Brain pericyte (primary cell): Measurements from ENCODE around the gene PSMF1.
"Not testable (repeated sequence)": the region's sequence is repeated elsewhere in the genome, so short reads cannot be mapped to it uniquely, and the experiment has no call there.

ENCODE experiments used
- DNase-seq: peaks from one replicate; pipeline ENCODE4 v3.0.0-alpha.2; 2012; ENCODE audit warnings: low read depth, low spot score

Gene PSMF1

GRCh38 chr20:1122388-1123315 lies 4.2 kb downstream of the PSMF1 start:
- no peak for DNase-seq

DNA sequence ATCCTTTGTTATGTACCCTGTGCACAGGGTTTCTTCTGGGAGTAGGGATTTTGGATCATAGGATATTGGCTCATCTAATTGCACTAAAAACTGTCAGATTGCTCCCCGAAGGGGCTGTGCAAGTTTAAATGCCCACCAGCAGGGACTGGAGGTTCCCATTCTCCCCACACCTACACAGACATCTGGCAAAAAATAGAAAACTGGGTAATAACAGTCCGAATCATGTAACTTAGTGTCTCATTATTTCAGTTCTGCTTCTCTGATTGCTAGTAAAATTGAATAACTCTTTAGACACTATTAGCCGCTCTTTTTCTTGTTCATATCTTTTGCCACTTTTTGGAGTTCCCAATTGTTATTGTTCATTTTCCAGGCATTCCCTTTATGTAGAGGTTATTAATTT lies 5.3 kb downstream of the PSMF1 start:
- no peak for DNase-seq

GRCh38 chr20:1124421-1124820 lies 6.0 kb downstream of the PSMF1 start:
- DNase-seq, result no peak

- no peak for DNase-seq
These were observed 6.9 kb downstream of the PSMF1 start for GRCh38 chr20:1125277-1125676.

GRCh38 chr20:1127840-1128239 lies 9.4 kb downstream of the PSMF1 start:
- no peak for DNase-seq

GRCh38 chr20:1130058-1130694 lies 11.8 kb downstream of the PSMF1 start:
- no peak for DNase-seq

DNA sequence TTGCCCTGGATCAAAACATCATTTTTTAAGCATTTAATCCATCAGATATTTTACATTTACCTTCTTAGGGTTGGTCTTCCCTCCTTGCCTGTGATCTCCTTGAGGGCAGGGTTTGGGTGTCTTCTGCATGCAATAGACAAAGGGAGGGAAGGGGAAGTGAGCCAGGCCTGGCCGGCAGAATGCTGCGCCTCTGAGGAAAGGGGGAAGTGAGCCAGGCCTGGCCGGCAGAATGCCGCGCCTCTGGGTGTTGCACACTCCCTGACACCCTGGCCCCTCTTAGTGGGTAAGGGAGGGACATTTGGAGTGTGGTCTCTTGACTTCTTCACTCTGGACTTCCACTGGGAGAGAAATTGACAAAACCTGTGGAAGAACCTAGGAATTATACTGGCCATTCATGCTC lies 12.4 kb downstream of the PSMF1 start:
- no peak for DNase-seq

DNA sequence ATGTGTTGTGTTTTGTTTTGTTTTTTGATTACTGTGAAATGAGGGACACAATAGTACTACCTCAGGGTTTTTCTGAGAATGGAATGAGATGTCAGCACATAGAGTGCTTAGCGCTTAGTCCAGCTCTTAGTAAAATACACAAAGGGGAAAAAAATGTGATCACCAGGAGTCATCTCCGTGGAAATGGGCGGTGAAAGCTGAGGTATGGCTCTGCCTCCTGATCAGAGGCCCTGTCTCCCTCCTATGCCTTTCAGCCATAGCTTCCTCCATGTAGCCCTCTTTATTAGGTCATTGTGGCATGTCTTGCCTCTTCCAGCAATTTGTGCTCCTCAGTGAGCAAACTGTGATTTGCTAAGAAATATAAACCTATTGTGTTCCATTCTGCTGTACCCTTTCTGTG lies 13.0 kb downstream of the PSMF1 start:
- no peak for DNase-seq

- DNase-seq, result no peak
These were observed 16.0 kb downstream of the PSMF1 start for GRCh38 chr20:1134355-1134754.

DNA sequence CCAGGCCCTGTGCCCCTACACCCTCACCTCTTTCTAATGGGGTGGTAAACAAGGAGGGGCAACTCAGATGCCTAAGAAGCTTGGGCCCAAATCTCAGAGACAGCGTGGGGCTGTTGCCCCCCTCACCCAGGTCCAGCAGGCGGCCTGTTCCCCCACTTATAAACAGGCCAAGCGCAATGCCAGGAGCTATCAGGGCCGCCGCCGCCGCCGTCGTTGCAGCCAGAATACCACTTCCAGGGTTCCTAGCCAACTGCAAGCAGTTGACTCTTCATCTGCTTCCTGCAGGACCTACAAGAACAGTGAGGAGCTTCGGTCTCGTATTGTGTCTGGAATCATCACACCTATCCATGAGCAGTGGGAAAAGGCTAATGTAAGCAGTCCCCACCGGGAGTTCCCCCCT lies 16.4 kb downstream of the PSMF1 start:
- no peak for DNase-seq

DNA sequence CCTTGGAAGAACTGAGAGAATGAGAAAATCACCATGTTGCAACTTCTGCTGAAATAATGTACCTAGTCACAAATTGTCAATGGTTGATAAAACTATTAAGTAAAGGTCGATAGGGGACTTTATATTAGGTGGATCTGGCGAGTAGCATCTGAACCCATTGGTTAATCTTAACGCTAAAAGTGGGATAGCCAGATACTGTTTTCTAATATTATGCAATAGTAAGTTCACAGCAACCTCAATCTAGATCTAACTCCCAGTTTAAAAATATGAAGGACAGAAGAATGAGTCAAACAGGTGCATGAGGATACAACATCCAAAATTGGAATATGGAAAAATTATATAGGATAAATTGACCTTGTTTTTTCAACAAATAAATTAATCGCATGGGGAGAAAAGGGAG lies 18.8 kb downstream of the PSMF1 start:
- DNase-seq, result no peak

- no peak for DNase-seq
These were observed 26.2 kb downstream of the PSMF1 start for GRCh38 chr20:1144401-1145172.

GRCh38 chr20:1146957-1147356 lies 28.6 kb downstream of the PSMF1 start:
- DNase-seq, result no peak

DNA sequence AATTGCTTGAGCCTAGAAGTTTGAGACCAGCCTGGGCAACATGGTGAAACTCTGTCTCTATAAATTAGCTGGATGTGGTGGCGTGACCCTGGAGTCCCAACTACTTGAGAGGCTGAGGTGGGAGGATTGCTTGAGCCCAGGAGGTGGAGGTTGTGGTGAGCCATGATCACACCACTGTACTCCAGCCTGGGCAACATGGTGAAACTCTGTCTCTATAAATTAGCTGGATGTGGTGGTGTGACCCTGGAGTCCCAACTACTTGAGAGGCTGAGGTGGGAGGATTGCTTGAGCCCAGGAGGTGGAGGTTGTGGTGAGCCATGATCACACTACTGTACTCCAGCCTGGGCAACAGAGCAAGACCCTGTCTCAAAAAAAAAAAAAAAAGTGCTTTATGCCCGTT lies 31.4 kb downstream of the PSMF1 start:
- not testable (repeated sequence) for DNase-seq

GRCh38 chr20:1150218-1150617 lies 31.8 kb downstream of the PSMF1 start:
- no peak for DNase-seq

DNA sequence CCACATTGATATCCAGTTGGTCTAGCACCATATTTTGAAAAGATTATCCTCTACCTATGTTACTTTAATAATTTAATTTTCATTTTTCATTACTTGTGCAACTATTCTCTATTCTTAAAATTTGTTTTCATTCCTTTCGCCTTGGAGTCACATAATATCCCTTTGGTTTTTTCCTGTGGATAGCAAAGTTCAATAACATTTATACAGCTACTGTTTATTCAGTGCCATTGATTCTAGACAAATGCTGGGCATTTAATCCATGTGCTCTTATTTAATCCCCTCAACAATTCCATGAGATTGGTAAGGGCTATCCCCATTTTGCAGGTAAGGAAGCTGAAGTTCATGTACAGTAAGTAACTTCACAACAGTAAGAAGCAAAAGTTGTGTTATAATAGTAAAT lies 32.6 kb downstream of the PSMF1 start:
- DNase-seq, result no peak

GRCh38 chr20:1154226-1154625 lies 35.8 kb downstream of the PSMF1 start:
- DNase-seq, result no peak

GRCh38 chr20:1154691-1155090 lies 36.3 kb downstream of the PSMF1 start:
- DNase-seq, result no peak

- DNase-seq, result no peak
These were observed 36.9 kb downstream of the PSMF1 start for GRCh38 chr20:1155342-1155741.

DNA sequence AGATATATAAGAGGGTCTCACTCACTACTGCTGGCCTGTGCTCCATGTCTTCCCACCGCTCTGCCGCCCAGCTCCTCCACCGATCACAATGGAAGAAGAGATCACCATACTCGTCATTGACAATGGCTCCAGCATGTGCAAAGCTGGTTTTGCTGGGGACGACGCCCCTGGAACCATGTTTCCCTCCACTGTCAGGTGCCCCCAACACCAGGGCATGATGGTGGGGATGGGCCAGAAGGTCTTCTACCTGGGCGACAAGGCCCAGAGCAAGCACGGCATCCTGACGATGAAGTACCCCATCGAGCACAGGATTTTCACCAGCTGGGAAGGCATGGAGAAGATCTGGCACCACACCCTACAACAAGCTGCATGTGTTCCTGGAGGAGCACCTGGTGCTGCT lies 42.1 kb downstream of the PSMF1 start:
- no peak for DNase-seq

DNA sequence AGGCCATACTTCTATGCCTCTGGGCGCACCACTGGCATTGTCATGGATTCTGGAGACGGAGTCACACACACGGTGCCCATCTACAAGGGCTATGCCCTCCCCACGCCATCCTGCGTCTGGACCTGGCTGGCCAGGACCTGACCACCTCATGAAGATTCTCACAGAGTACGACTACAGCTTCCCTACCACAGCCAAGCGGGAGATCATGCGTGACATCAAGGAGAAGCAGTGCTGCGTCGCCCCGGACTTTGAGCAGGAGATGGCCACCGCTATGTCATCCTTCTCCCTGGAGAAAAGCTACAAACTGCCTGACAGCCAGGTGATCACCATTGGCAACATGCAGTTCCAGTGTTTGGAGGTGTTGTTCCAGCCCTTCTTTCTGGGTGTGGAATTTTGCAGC lies 42.6 kb downstream of the PSMF1 start:
- DNase-seq, result no peak

DNA sequence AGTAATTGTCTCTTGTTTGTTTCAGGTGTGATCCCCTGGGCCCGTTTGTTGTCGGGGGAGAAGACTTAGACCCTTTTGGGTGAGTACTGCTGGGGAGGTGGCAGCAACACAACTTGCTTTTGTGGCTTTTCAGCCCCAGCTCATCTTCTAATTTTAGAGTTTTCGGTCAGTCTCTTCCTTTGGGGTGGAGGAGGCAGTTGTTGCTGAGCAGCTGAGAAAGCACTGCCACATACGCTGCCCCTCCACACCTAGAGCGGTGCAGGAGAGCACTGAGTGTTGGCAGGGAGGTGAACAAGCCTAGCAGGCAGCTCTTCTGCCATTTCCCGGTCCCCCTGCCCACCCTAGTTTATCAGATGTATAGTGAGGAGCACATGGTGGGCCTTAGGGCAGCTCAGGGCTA lies 44.7 kb downstream of the PSMF1 start:
- no peak for DNase-seq
